Panc1 (cell line): Measurements from ENCODE around the gene NCOA3. TPM values are rescaled to one million over a fixed set of nuclear protein-coding genes. Genes with fewer than 3 reads are reported as not detected.

Experiments used
- ATAC-seq: fragments of 200-7000 bp; cut with Tn5 transposase; 2 replicates; pipeline ENCODE4 v1.9.1; 2020; ENCODE audit warnings: mild to moderate bottlenecking, moderate library complexity
- BruUV-seq: library from RNA; stranded (reverse); fragments of 400-500 nt; replicated peaks from 2 replicates; lab custom pipeline; 2021; lab: Mats Ljungman, UMichigan
- CTCF ChIA-PET: fragments of 300-600 bp; sonication (Branson Sonifier 250); formaldehyde crosslinking; loops from one replicate; lab custom pipeline; 2022; ENCODE audit warnings: antibody characterized with exemption; lab: Charles Lee
- POLR2A ChIA-PET: fragments of 300-600 bp; sonication (Branson Sonifier 250); formaldehyde crosslinking; loops from one replicate; lab custom pipeline; 2022; ENCODE audit warnings: antibody characterized with exemption; lab: Charles Lee
- DNase-seq: peaks from one replicate; pipeline ENCODE4 v3.0.0-alpha.2; 2010; ENCODE audit warnings: low read depth, low spot score
- H3K27ac ChIP-seq: 2 replicates; pipeline ENCODE4 v1.5.1; 2011; ENCODE audit warnings: mild to moderate bottlenecking, low read length, inconsistent platforms
- H3K27me3 ChIP-seq: fragments of 200-500 bp; sonication (Bioruptor generic); 2 replicates; pipeline ENCODE4 v1.6.0; 2014; ENCODE audit warnings: low read length, inconsistent platforms; ENCODE audit not compliant: control insufficient read depth, insufficient read depth
- H3K36me3 ChIP-seq: fragments of 200-500 bp; sonication (Bioruptor generic); 2 replicates; pipeline ENCODE4 v1.5.1; 2014; ENCODE audit warnings: inconsistent platforms, mild to moderate bottlenecking, low read length, moderate library complexity; ENCODE audit not compliant: control insufficient read depth, insufficient read depth
- H3K4me1 ChIP-seq: 2 replicates; pipeline ENCODE4 v1.5.1; 2011; ENCODE audit warnings: inconsistent platforms, mild to moderate bottlenecking, low read length, moderate library complexity; ENCODE audit not compliant: control insufficient read depth, insufficient read depth
- H3K4me3 ChIP-seq, 2 experiments: 2 replicates each; pipeline ENCODE4 v1.5.1; 2011 to 2012; ENCODE audit warnings: low read depth in 2 of 2, low read length in 2 of 2, mild to moderate bottlenecking in 2 of 2, inconsistent platforms in 1 of 2, moderate library complexity in 1 of 2
- H3K9me3 ChIP-seq: fragments of 200-500 bp; sonication (Bioruptor generic); 2 replicates; pipeline ENCODE4 v1.5.1; 2014; ENCODE audit warnings: low read depth, mild to moderate bottlenecking, inconsistent platforms, low read length, moderate library complexity; ENCODE audit not compliant: control insufficient read depth, insufficient read depth
- POLR2AphosphoS5 ChIP-seq: IDR thresholded peaks from 2 replicates; pipeline ENCODE4 v1.6.1; 2012; ENCODE audit warnings: mild to moderate bottlenecking, low read depth, low read length, moderate library complexity
- SIN3A ChIP-seq: IDR thresholded peaks from 2 replicates; pipeline ENCODE4 v1.6.1; 2012; ENCODE audit warnings: low read depth, mild to moderate bottlenecking, low read length, moderate library complexity, borderline replicate concordance; ENCODE audit not compliant: insufficient read depth
- TCF7L2 ChIP-seq: IDR thresholded peaks from 2 replicates; pipeline ENCODE4 v1.6.1; 2011; ENCODE audit warnings: mild to moderate bottlenecking, low read depth, low read length, inconsistent platforms
- in situ Hi-C: cut with HindIII; loops from 2 replicates; pipeline ENCODE4 v1.10.0; 2016; ENCODE audit warnings: low sequenced_read_pairs, low pct_unique_long_range_greater_than_20kb
- intact Hi-C: fragments of 100-400 bp; cut with micrococcal nuclease; formaldehyde crosslinking; loops from one replicate; pipeline ENCODE4 v1.10.0; 2022; ENCODE audit not compliant: unreplicated experiment
- total RNA-seq: library from RNA; stranded (reverse); gene quantifications from one replicate; pipeline ENCODE4 v1.2.1, GENCODE V29; 2021; ENCODE audit not compliant: unreplicated experiment
- TF ChIP-seq, protein P1 (sequence below): fragments of 450-650 bp; IDR thresholded peaks from 2 replicates; pipeline ENCODE4 v1.5.1; 2017; ENCODE audit warnings: mild to moderate bottlenecking
- TF ChIP-seq, protein P2 (sequence below), 2 experiments: IDR thresholded peaks; 2 replicates each; pipeline ENCODE4 v1.6.1; 2011 to 2012; ENCODE audit warnings: low read depth in 2 of 2, control low read depth in 1 of 2, low read length in 1 of 2, mild to moderate bottlenecking in 1 of 2, moderate library complexity in 1 of 2; ENCODE audit not compliant: insufficient read depth in 1 of 2

Gene NCOA3
- total RNA-seq, 1 experiment from 2014 or later: 47.7 TPM

DNA sequence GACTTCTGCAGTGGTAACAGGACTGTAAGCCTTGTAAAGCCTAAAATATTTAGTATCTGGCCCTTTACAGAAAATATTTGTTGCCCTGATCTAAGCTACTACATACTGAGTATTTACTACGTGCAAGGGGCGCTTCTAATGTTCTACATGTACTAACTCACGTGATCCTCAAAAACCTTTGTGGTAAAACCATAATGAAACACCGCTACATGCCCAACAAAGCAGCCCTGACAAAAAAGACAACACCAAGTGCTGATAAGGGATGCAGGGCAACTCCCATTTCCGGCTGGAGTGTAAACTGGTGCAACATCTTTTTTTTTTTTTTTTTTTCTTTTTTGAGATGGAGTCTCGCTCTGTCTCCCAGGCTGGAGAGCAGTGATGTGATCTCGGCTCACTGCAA lies 198.6 kb downstream of the NCOA3 start:
- intact Hi-C loops: no loop called here
- Histone ChIP-seq H3K4me1 (no peaks in the 10 kb centered on the region; the same call in 1 of the 2 replicates), H3K27me3 (no peaks in the 10 kb centered on the region), H3K9me3 (no peaks in the 10 kb centered on the region), H3K27ac (no peak overlapping the region), H3K4me3 (no peak overlapping the region), H3K36me3 (no peaks in the 10 kb centered on the region)
- POLR2A ChIA-PET: no interaction called here
- CTCF ChIA-PET: no interaction called here
- DNase-seq: no peak
- TF ChIP-seq, protein P1, sequence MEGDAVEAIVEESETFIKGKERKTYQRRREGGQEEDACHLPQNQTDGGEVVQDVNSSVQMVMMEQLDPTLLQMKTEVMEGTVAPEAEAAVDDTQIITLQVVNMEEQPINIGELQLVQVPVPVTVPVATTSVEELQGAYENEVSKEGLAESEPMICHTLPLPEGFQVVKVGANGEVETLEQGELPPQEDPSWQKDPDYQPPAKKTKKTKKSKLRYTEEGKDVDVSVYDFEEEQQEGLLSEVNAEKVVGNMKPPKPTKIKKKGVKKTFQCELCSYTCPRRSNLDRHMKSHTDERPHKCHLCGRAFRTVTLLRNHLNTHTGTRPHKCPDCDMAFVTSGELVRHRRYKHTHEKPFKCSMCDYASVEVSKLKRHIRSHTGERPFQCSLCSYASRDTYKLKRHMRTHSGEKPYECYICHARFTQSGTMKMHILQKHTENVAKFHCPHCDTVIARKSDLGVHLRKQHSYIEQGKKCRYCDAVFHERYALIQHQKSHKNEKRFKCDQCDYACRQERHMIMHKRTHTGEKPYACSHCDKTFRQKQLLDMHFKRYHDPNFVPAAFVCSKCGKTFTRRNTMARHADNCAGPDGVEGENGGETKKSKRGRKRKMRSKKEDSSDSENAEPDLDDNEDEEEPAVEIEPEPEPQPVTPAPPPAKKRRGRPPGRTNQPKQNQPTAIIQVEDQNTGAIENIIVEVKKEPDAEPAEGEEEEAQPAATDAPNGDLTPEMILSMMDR: no peak
- TF ChIP-seq TCF7L2 (no peak), POLR2AphosphoS5 (no peak), SIN3A (no peak)
- TF ChIP-seq, protein P2, sequence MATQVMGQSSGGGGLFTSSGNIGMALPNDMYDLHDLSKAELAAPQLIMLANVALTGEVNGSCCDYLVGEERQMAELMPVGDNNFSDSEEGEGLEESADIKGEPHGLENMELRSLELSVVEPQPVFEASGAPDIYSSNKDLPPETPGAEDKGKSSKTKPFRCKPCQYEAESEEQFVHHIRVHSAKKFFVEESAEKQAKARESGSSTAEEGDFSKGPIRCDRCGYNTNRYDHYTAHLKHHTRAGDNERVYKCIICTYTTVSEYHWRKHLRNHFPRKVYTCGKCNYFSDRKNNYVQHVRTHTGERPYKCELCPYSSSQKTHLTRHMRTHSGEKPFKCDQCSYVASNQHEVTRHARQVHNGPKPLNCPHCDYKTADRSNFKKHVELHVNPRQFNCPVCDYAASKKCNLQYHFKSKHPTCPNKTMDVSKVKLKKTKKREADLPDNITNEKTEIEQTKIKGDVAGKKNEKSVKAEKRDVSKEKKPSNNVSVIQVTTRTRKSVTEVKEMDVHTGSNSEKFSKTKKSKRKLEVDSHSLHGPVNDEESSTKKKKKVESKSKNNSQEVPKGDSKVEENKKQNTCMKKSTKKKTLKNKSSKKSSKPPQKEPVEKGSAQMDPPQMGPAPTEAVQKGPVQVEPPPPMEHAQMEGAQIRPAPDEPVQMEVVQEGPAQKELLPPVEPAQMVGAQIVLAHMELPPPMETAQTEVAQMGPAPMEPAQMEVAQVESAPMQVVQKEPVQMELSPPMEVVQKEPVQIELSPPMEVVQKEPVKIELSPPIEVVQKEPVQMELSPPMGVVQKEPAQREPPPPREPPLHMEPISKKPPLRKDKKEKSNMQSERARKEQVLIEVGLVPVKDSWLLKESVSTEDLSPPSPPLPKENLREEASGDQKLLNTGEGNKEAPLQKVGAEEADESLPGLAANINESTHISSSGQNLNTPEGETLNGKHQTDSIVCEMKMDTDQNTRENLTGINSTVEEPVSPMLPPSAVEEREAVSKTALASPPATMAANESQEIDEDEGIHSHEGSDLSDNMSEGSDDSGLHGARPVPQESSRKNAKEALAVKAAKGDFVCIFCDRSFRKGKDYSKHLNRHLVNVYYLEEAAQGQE (IDR thresholded peaks at IDR 0.05; ENCODE audit: insufficient read depth in 1 of 2, low read depth in 2 of 2, low read length in 1 of 2): no peak
- ATAC-seq: no peak
- in situ Hi-C loops: no loop called here
- no TSS peak for BruUV-seq

DNA sequence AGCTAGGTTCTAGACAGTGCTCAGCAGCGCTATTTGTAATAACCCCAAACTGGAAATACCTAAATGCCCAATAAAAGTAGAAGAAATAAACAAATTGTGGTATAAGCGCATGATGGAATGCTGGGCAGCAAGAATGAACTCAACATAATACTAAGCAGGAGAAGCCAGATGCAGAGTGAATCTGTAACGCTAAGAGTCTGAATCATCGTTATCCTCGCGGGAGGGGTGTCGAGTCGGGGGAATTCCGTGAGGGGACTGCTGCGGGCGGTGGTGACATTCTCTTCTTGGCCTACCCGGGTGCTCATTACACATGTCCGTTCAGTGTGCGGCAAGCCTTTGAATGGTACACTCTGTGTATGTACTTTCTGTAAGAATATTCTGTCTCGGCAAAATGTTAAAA lies 199.9 kb downstream of the NCOA3 start:
- no TSS peak for BruUV-seq
- no peaks in the 10 kb centered on the region for H3K36me3 ChIP-seq
- TF ChIP-seq POLR2AphosphoS5: no peak
- TF ChIP-seq, protein P2 (IDR thresholded peaks at IDR 0.05; ENCODE audit: insufficient read depth in 1 of 2, low read depth in 2 of 2, low read length in 1 of 2): no peak
- no peak for TF ChIP-seq SIN3A
- TF ChIP-seq, protein P1: no peak
- no peak for TF ChIP-seq TCF7L2
- DNase-seq (no peak), ATAC-seq (no peak)
- ChIA-PET CTCF (no interaction called here), POLR2A (no interaction called here)
- no peaks in the 10 kb centered on the region; the same call in 1 of the 2 replicates for H3K4me1 ChIP-seq
- in situ Hi-C loops (no loop called here), intact Hi-C loops (no loop called here)
- no peaks in the 10 kb centered on the region for H3K9me3 ChIP-seq
- H3K4me3 ChIP-seq: no peak overlapping the region
- no peaks in the 10 kb centered on the region for H3K27me3 ChIP-seq
- H3K27ac ChIP-seq: no peak overlapping the region
